Transverse colon (tissue), 4 donors: ENCODE results near the gene ADCY9.
"Not testable (repeated sequence)": the region's sequence is repeated elsewhere in the genome, so short reads cannot be mapped to it uniquely, and the experiment has no call there.

Experiments
- CTCF ChIP-seq, 5 experiments: fragments of 200-600 bp in 3 of 5; fragments of 450-650 bp in 2 of 5; sonication (generic) in 3 of 5; IDR thresholded peaks; 1 replicate in 2 of 5; 2 replicates in 3 of 5; pipeline ENCODE4 v1.5.1; 2016 to 2017; ENCODE audit warnings: antibody characterized with exemption in 5 of 5, inconsistent platforms in 3 of 5, mild to moderate bottlenecking in 2 of 5, moderate library complexity in 1 of 5
- EP300 ChIP-seq: sonication (generic); formaldehyde crosslinking; IDR thresholded peaks from one replicate; pipeline ENCODE4 v1.6.1; 2017; ENCODE audit warnings: antibody characterized with exemption, low read depth
- POLR2A ChIP-seq: fragments of 450-650 bp; IDR thresholded peaks from one replicate; pipeline ENCODE4 v1.6.1; 2016; ENCODE audit warnings: antibody characterized with exemption, mild to moderate bottlenecking, moderate library complexity
- POLR2AphosphoS5 ChIP-seq, 3 donors: sonication (generic); formaldehyde crosslinking; IDR thresholded peaks; one replicate each; pipeline ENCODE4 v1.6.1; 2016; ENCODE audit warnings: antibody characterized with exemption in 3 of 3

- not testable (repeated sequence) for TF ChIP-seq EP300; CTCF (IDR thresholded peaks at IDR 0.05); POLR2AphosphoS5 (IDR thresholded peaks at IDR 0.05); POLR2A
These were observed 43.1 kb downstream of the ADCY9 start for GRCh38 chr16:4073150-4073549.
